Brain microvascular endothelial cell (primary cell): ENCODE data around the gene STX17.

Experiments
- DNase-seq: peaks from one replicate; pipeline ENCODE4 v3.0.0-alpha.2; 2020
- H3K27ac ChIP-seq: fragments of 250-450 bp; sonication (Bioruptor Pico); 2 replicates; pipeline ENCODE4 v1.5.1; 2020; ENCODE audit warnings: mild to moderate bottlenecking, moderate library complexity
- H3K27me3 ChIP-seq: fragments of 250-450 bp; sonication (Bioruptor Pico); replicated peaks from 2 replicates; pipeline ENCODE4 v1.5.1; 2020; ENCODE audit warnings: mild to moderate bottlenecking
- H3K36me3 ChIP-seq: fragments of 250-450 bp; sonication (Bioruptor Pico); replicated peaks from 2 replicates; pipeline ENCODE4 v1.5.1; 2020; ENCODE audit warnings: mild to moderate bottlenecking
- H3K4me3 ChIP-seq: 2 replicates; pipeline ENCODE4 v1.5.1; 2011; ENCODE audit warnings: low read depth, mild to moderate bottlenecking, control low read depth, low read length, moderate library complexity
- in situ Hi-C: cut with HindIII; loops from 2 replicates; pipeline ENCODE4 v1.10.0; 2017; ENCODE audit warnings: low sequenced_read_pairs, low pct_ligation_motif_present
- TF ChIP-seq, protein P1 (sequence below): IDR thresholded peaks from 2 replicates; pipeline ENCODE4 v1.5.1; 2011; ENCODE audit warnings: low read depth, mild to moderate bottlenecking, moderate library complexity, low read length, control low read depth, inconsistent platforms; ENCODE audit errors: missing control alignments

STX17 gene

DNA sequence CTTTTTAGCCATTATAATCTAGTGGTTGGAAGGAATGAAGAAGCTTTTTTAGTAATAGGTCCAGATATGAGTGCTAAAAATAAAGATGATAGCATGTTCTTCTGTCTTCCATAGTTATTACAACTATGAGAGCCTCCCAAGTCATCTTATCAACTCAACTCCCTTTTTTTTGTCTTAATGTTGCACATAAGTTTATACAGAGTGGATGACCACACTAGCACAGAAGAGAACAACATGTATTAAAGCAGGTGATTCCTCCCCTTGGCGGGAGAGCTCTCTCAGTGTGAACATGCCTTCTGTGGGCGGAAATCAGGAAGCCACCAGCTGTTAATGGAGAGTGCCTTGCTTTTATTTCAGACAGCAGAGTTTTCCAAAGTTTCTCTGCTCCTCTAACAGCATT is 40.1 kb upstream of the STX17 start:
- in situ Hi-C loops: no loop called here
- no peaks in the 10 kb centered on the region for H3K36me3 ChIP-seq
- TF ChIP-seq, protein P1, sequence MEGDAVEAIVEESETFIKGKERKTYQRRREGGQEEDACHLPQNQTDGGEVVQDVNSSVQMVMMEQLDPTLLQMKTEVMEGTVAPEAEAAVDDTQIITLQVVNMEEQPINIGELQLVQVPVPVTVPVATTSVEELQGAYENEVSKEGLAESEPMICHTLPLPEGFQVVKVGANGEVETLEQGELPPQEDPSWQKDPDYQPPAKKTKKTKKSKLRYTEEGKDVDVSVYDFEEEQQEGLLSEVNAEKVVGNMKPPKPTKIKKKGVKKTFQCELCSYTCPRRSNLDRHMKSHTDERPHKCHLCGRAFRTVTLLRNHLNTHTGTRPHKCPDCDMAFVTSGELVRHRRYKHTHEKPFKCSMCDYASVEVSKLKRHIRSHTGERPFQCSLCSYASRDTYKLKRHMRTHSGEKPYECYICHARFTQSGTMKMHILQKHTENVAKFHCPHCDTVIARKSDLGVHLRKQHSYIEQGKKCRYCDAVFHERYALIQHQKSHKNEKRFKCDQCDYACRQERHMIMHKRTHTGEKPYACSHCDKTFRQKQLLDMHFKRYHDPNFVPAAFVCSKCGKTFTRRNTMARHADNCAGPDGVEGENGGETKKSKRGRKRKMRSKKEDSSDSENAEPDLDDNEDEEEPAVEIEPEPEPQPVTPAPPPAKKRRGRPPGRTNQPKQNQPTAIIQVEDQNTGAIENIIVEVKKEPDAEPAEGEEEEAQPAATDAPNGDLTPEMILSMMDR: no peak
- no peak for DNase-seq
- H3K4me3 ChIP-seq: no peak overlapping the region
- H3K27me3 ChIP-seq: no peaks in the 10 kb centered on the region
- no peak overlapping the region for H3K27ac ChIP-seq

DNA sequence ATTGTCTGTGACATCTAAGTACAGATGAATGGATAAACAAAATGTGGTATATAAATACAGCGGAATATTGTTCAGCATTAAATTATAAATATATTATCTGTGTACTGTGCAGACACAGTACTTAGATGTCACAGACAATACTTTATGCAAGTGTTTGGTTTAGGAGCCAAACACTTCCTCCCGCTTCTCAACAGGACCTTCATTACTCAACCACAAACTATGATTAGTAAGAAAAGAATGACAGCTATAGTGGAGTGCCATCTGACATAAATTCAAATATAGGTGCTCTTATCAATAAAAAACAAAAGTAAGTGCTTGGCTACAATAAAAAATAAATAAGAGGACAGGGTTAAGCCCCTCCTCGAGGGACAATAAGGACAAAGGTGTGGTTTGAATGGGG is 38.9 kb upstream of the STX17 start:
- TF ChIP-seq, protein P1: no peak
- no peaks in the 10 kb centered on the region for H3K36me3 ChIP-seq
- DNase-seq: no peak
- in situ Hi-C loops: no loop called here
- H3K4me3 ChIP-seq: no peak overlapping the region
- H3K27ac ChIP-seq: no peak overlapping the region
- H3K27me3 ChIP-seq: no peaks in the 10 kb centered on the region

DNA sequence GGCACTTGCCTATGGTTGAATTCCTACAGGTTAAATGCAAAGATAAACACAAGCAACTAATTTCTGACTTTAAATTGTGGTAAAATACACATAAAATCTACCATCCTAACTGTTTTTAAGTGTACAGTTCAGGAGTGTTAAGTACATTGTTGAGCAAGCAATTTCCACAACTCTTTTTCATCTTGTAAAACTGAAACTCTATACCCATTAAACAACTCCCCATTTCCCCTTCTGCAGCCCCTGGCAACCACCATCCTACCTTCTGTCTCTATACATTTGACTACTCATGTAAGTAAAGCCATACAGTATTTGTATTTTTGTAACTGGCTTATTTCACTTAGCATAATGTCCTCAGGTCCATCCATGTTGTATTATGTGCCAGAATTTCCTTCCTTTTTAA is 38.5 kb upstream of the STX17 start:
- in situ Hi-C loops: no loop called here
- Histone ChIP-seq H3K27ac (no peak overlapping the region), H3K36me3 (no peaks in the 10 kb centered on the region), H3K27me3 (no peaks in the 10 kb centered on the region), H3K4me3 (no peak overlapping the region)
- TF ChIP-seq, protein P1: no peak
- DNase-seq: no peak

DNA sequence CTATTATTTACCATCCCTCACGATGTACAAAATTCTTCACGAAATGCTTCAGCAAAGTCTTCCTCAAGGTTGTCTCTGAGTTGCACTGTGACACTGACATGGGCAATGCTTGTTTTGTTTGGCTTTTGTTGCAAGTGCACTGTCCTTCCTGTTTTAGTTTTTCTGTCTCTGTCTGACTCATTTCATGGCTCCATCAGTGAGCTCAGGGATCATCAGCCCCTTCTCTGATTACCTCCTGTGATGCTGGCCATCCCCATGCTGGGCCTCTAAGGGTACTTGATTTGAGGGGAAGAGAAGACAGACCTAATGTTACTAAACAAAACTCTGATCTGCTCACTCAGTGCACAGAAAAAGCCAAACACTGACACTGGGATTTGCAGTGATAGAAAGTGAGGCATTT is 37.6 kb upstream of the STX17 start:
- Histone ChIP-seq H3K36me3 (no peaks in the 10 kb centered on the region), H3K27ac (no peak overlapping the region), H3K27me3 (no peaks in the 10 kb centered on the region), H3K4me3 (no peak overlapping the region)
- TF ChIP-seq, protein P1: no peak
- peak; percentile 29 for DNase-seq
- in situ Hi-C loops: no loop called here

DNA sequence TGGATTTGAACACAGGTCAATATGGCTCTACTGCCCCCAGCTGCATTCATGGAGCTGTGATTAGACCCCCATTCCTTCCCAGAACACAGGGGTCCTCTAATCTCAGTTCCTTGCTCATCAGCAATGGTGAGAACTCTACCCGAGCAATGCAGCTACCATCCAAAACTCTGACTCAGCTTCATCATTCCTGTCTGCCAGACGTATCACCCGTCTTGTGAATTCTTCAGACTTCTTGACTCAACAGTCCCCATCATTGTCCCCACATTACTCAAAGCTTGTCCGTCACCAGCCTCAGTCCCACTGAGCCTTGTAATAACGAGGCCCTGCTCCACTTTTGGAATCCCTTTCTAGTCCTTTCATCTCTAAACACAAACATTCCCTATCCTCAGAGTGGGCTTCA is 36.3 kb upstream of the STX17 start:
- TF ChIP-seq, protein P1: no peak
- Histone ChIP-seq H3K27ac (no peak overlapping the region), H3K4me3 (no peak overlapping the region), H3K36me3 (no peaks in the 10 kb centered on the region), H3K27me3 (no peaks in the 10 kb centered on the region)
- in situ Hi-C loops: no loop called here
- DNase-seq: peak; percentile 77

DNA sequence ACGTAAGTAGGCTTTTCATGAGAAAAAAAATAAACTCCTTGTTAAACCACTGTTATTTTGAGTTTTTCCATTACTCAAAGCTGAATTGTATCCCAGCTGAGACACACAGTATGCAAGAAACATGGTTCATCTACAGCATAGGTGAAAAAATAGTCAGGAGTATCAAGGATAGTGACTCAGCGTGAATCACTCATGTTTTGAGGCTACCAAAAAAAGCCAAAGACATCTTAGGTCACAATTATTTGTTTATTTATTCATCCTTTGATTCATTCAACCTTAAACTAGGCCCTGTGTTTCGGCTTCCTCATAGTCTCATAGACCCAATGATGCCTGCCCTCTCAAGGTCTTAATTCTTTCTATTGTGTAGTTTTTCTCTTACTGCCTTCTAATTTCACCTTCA is 32.9 kb upstream of the STX17 start:
- H3K27me3 ChIP-seq: no peaks in the 10 kb centered on the region
- TF ChIP-seq, protein P1: no peak
- no peak overlapping the region for H3K4me3 ChIP-seq
- H3K36me3 ChIP-seq: no peaks in the 10 kb centered on the region
- peak; percentile 57 for DNase-seq
- peak overlapping the region; percentile 21 for H3K27ac ChIP-seq
- in situ Hi-C loops: no loop called here
